GM12891 (cell line): ENCODE data around the gene MSANTD2.

Experiments used
- PAX5 ChIP-seq: IDR thresholded peaks from 2 replicates; pipeline ENCODE4 v1.6.1; 2011; ENCODE audit warnings: low read length, moderate library complexity, mild to moderate bottlenecking; ENCODE audit not compliant: insufficient read depth, severe bottlenecking
- POLR2A ChIP-seq: IDR thresholded peaks from 2 replicates; pipeline ENCODE4 v1.6.1; 2011; ENCODE audit warnings: low read depth, low read length, control low read depth
- POLR2AphosphoS5 ChIP-seq: IDR thresholded peaks from 2 replicates; pipeline ENCODE4 v1.6.1; 2011; ENCODE audit warnings: low read depth, low read length, control low read depth
- SPI1 ChIP-seq: IDR thresholded peaks from 2 replicates; pipeline ENCODE4 v1.6.1; 2011; ENCODE audit warnings: low read depth, low read length, control low read depth
- TAF1 ChIP-seq: IDR thresholded peaks from 2 replicates; pipeline ENCODE4 v1.6.1; 2011; ENCODE audit warnings: low read depth, low read length, control low read depth

DNA sequence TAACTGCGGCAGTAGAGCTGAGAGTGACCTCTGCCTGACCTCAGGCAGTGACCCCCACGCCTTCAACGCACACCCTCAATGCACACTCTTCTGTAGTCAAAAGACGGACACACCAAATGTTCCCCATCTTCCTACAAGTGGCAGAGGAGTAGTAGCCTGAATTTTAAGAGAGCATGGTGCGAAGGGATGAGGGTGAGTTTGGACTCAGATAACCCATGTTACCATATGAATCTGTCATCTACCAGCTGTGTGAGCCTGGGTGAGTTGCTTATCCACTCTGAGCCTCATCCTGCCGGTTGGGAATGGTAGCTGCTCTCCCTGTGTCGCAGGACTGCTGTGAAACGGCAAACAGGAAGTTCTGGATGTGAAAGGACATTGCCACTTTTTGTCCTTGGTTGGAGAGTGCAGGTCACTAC, 44.5 kb upstream of the MSANTD2 start:
- no peak for TF ChIP-seq POLR2A
- no peak for TF ChIP-seq POLR2AphosphoS5
- no peak for TF ChIP-seq SPI1
- TF ChIP-seq TAF1, result no peak
- no peak for TF ChIP-seq PAX5
